Naive B cell (primary cell): ENCODE measurements around the gene ADAMTS19. TPM values are rescaled to one million over a fixed set of nuclear protein-coding genes. Genes with fewer than 3 reads are reported as not detected.
"Not testable (repeated sequence)": the region's sequence is repeated elsewhere in the genome, so short reads cannot be mapped to it uniquely, and the experiment has no call there.

Source experiments
- ATAC-seq, 2 donors: fragments of 150-1000 bp; cut with Tn5 transposase; 2 replicates each; pipeline ENCODE4 v1.10.0; 2021; ENCODE audit warnings: low read depth in 2 of 2, mild to moderate bottlenecking in 2 of 2, moderate library complexity in 2 of 2
- DNase-seq: peaks from one replicate; pipeline ENCODE4 v3.0.0; 2022
- H3K27ac Mint-ChIP-seq, 6 donors: one replicate each; pipeline ENCODE4 v1.8.0; 2020 to 2022; ENCODE audit warnings: mild to moderate bottlenecking in 6 of 6, mixed read lengths in 6 of 6, moderate library complexity in 5 of 6, inconsistent platforms in 2 of 6
- H3K27me3 Mint-ChIP-seq, 3 donors: one replicate each; pipeline ENCODE4 v1.8.0; 2021 to 2022; ENCODE audit warnings: mixed read lengths in 3 of 3, mild to moderate bottlenecking in 1 of 3
- H3K36me3 Mint-ChIP-seq, 2 donors: one replicate each; pipeline ENCODE4 v1.8.0; 2020 to 2022; ENCODE audit warnings: mixed read lengths in 2 of 2, inconsistent platforms in 1 of 2, mild to moderate bottlenecking in 1 of 2
- H3K4me1 Mint-ChIP-seq, 3 donors: one replicate each; pipeline ENCODE4 v1.8.0; 2020 to 2022; ENCODE audit warnings: mixed read lengths in 3 of 3, inconsistent platforms in 1 of 3, mild to moderate bottlenecking in 1 of 3, moderate library complexity in 1 of 3
- H3K4me3 Mint-ChIP-seq, 8 donors: one replicate each; pipeline ENCODE4 v1.8.0; 2020 to 2022; ENCODE audit warnings: mild to moderate bottlenecking in 8 of 8, mixed read lengths in 8 of 8, moderate library complexity in 8 of 8, inconsistent platforms in 2 of 8
- H3K9me3 Mint-ChIP-seq, 7 donors: one replicate each; pipeline ENCODE4 v1.8.0; 2020 to 2022; ENCODE audit warnings: mixed read lengths in 7 of 7, mild to moderate bottlenecking in 5 of 7, inconsistent platforms in 2 of 7, moderate library complexity in 1 of 7
- polyA plus RNA-seq, 6 donors: library from polyadenylated mRNA; unstranded; fragments of 300-500 nt; fragmentation: Illumina TruSeq; gene quantifications; one replicate each; pipeline ENCODE4 v1.2.3, GENCODE V29; 2021; ENCODE audit warnings: low read depth in 6 of 6

The ADAMTS19 gene
- polyA plus RNA-seq, 6 donors from 2014 or later, result not detected

- no peaks in the 10 kb centered on the region for H3K4me1 Mint-ChIP-seq
- DNase-seq, result no peak
- peaks cover 0 to 5% (median 0%) of the 10 kb centered on the region in 7 donors for H3K9me3 Mint-ChIP-seq
- H3K36me3 Mint-ChIP-seq, result no peaks in the 10 kb centered on the region
- H3K4me3 Mint-ChIP-seq, result no peak overlapping the region
- ATAC-seq, result no peak
- H3K27me3 Mint-ChIP-seq, result no peaks in the 10 kb centered on the region
- no peak overlapping the region for H3K27ac Mint-ChIP-seq
Observed at GRCh38 chr5:129563585-129563984, 103.5 kb downstream of the ADAMTS19 start.

DNA sequence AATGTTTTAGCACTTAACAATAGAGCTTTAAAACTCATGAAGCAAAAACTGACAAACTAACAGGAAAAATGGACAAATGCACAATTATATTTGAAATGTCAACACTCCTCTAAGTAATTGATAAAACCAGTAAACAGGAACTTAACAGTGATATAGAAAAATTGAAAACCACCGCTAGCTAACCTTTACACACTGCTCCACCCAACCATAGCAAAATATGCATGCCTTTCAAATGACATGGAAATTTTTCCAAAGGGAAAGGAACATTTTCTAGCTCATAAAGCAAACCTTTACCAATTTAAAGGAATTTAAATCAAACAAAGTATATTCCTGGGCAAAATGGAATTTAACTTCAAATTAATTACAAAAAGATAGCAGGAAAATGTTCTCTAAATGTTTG is 109.2 kb downstream of the ADAMTS19 start:
- H3K27me3 Mint-ChIP-seq, result no peaks in the 10 kb centered on the region
- no peaks in the 10 kb centered on the region for H3K4me1 Mint-ChIP-seq
- no peak overlapping the region for H3K4me3 Mint-ChIP-seq
- H3K36me3 Mint-ChIP-seq, result no peaks in the 10 kb centered on the region
- no peak for ATAC-seq
- H3K9me3 Mint-ChIP-seq, result peaks cover 0 to 4% (median under 1%) of the 10 kb centered on the region in 7 donors
- DNase-seq, result no peak
- H3K27ac Mint-ChIP-seq, result no peak overlapping the region

DNA sequence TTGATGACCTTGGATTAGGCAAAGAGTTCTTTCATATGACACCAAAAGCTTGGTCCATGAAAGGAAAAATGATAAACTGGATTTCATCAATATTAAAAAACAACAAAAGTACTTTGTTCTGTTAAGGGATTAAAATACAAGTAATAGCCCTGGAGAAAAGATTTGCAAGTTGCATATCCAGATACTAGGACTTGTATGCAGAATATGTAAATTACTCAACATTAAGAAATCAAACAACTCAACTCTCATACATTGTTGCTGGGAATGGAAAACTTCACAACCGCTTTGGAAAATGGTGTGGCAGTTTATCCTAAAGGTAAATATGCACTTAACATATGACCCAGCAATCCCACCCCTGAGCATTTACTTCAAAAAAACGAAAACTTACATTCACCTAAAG is 112.0 kb downstream of the ADAMTS19 start:
- no peak for DNase-seq
- ATAC-seq, result no peak
- Mint-ChIP-seq H3K27me3 (no peaks in the 10 kb centered on the region), H3K4me1 (no peaks in the 10 kb centered on the region), H3K36me3 (no peaks in the 10 kb centered on the region), H3K4me3 (no peak overlapping the region), H3K9me3 (peaks cover 0 to 7% (median 0%) of the 10 kb centered on the region in 7 donors), H3K27ac (no peak overlapping the region)

DNA sequence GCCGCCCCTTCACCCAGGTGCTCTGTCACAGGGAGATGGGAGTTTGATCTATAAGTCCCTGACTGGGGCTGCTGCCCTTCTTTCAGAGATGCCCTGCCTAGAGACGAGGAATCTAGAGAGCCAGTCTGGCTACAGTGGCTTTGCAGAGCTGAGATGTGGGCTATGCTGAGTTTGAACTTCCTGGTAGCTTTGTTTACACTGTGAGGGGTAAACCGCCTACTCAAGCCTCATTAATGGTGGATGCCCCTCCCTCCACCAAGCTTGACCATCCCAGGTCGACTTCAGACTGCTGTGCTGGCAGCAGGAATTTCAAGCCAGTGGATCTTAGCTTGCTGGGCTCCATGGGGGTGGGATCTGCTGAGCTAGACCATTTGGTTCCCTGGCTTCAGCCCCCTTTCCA is 124.4 kb downstream of the ADAMTS19 start:
- H3K4me1 Mint-ChIP-seq, H3K36me3 Mint-ChIP-seq, H3K4me3 Mint-ChIP-seq, H3K27ac Mint-ChIP-seq, DNase-seq, ATAC-seq, H3K27me3 Mint-ChIP-seq: not testable (repeated sequence)
- H3K9me3 Mint-ChIP-seq, result peaks cover 0 to 13% (median 4%) of the 10 kb centered on the region in 7 donors

DNA sequence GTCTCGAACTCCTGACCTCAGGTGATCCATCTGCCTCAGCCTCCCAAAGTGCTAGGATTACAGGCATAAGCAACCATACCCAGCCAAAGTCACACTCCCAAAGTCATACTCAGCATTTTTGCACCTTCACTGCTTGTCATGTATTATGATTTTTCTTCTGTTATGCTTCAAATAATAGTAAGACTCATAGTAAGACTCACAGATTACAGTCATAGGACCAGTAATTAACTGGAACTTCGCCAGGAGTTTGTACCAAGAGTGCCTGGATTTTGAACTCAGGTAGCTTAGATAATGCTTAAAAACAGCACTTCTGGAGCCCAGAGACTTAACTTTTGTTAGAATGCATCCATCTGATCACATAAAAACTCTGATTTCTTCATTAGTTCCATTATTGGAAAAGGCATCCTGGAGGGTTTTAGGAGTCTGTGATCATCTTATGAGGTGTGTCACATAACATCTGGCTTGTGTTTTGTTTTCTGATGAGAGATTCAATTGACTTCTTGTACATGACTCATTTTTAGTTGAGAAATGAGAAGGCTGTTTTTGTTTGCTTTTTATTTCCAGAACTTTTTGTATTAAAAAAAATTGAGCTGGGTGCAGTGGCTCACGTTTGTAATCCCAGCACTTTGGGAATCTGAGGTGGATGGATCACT is 131.5 kb downstream of the ADAMTS19 start:
- no peak for DNase-seq
- Mint-ChIP-seq H3K4me1 (no peaks in the 10 kb centered on the region), H3K27me3 (no peaks in the 10 kb centered on the region), H3K36me3 (no peaks in the 10 kb centered on the region), H3K9me3 (peaks cover 0 to 2% (median 0%) of the 10 kb centered on the region in 7 donors), H3K4me3 (no peak overlapping the region), H3K27ac (no peak overlapping the region)
- ATAC-seq, result no peak

GRCh38 chr5:129593525-129593924 is 133.4 kb downstream of the ADAMTS19 start:
- H3K27me3 Mint-ChIP-seq, result no peaks in the 10 kb centered on the region
- no peaks in the 10 kb centered on the region for H3K4me1 Mint-ChIP-seq
- H3K27ac Mint-ChIP-seq, result no peak overlapping the region
- no peaks in the 10 kb centered on the region for H3K36me3 Mint-ChIP-seq
- H3K4me3 Mint-ChIP-seq, result no peak overlapping the region
- H3K9me3 Mint-ChIP-seq, result peaks cover 0 to 2% (median 0%) of the 10 kb centered on the region in 7 donors
- DNase-seq, result no peak
- ATAC-seq, result no peak

DNA sequence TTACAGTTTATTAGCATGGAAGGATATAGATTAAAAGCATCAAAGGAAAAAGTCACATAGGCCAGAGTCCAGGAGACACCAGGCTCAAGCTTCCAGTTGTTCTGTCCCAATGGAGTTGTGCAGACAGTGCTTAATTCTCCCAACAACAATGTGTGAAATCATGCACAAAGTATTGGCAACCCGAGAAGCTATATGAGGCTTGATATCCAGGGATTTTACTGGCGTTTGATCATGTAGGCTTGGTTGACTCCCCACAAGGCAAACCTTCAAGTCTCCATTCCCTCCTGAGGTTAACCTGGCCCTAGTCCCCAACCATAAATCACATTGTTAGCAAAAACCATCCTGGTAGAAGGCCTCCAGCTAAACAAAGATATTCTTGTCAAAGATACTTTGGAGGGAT is 141.5 kb downstream of the ADAMTS19 start:
- H3K36me3 Mint-ChIP-seq, result no peaks in the 10 kb centered on the region
- no peak overlapping the region for H3K4me3 Mint-ChIP-seq
- H3K27me3 Mint-ChIP-seq, result no peaks in the 10 kb centered on the region
- no peaks in the 10 kb centered on the region for H3K4me1 Mint-ChIP-seq
- DNase-seq, result no peak
- ATAC-seq, result no peak
- H3K9me3 Mint-ChIP-seq, result peaks cover 0 to 4% (median 0%) of the 10 kb centered on the region in 7 donors
- no peak overlapping the region for H3K27ac Mint-ChIP-seq

GRCh38 chr5:129608350-129608749 is 148.3 kb downstream of the ADAMTS19 start:
- Mint-ChIP-seq H3K9me3 (peaks cover 0 to 4% (median 2%) of the 10 kb centered on the region in 7 donors), H3K27ac (no peak overlapping the region), H3K27me3 (no peaks in the 10 kb centered on the region), H3K36me3 (no peaks in the 10 kb centered on the region), H3K4me3 (no peak overlapping the region), H3K4me1 (no peaks in the 10 kb centered on the region)
- no peak for ATAC-seq
- DNase-seq, result no peak

GRCh38 chr5:129609710-129610109 is 149.6 kb downstream of the ADAMTS19 start:
- Mint-ChIP-seq H3K27me3 (no peaks in the 10 kb centered on the region), H3K4me3 (no peak overlapping the region), H3K9me3 (peaks cover 0 to 4% (median 2%) of the 10 kb centered on the region in 7 donors), H3K36me3 (no peaks in the 10 kb centered on the region), H3K27ac (no peak overlapping the region), H3K4me1 (no peaks in the 10 kb centered on the region)
- no peak for ATAC-seq
- DNase-seq, result no peak

- ATAC-seq (no peak), DNase-seq (no peak)
- Mint-ChIP-seq H3K36me3 (no peaks in the 10 kb centered on the region), H3K27ac (no peak overlapping the region), H3K27me3 (no peaks in the 10 kb centered on the region), H3K4me3 (no peak overlapping the region), H3K4me1 (no peaks in the 10 kb centered on the region), H3K9me3 (peaks cover 0 to 3% (median 0%) of the 10 kb centered on the region in 7 donors)
Observed at GRCh38 chr5:129616517-129616916, 156.4 kb downstream of the ADAMTS19 start.

GRCh38 chr5:129617206-129617605 is 157.1 kb downstream of the ADAMTS19 start:
- no peaks in the 10 kb centered on the region for H3K4me1 Mint-ChIP-seq
- no peaks in the 10 kb centered on the region for H3K9me3 Mint-ChIP-seq
- H3K27me3 Mint-ChIP-seq, result no peaks in the 10 kb centered on the region
- ATAC-seq (no peak), DNase-seq (no peak)
- no peak overlapping the region for H3K27ac Mint-ChIP-seq
- no peak overlapping the region for H3K4me3 Mint-ChIP-seq
- H3K36me3 Mint-ChIP-seq, result no peaks in the 10 kb centered on the region

- ATAC-seq, result no peak
- Mint-ChIP-seq H3K36me3 (no peaks in the 10 kb centered on the region), H3K4me1 (no peaks in the 10 kb centered on the region), H3K27me3 (no peaks in the 10 kb centered on the region), H3K27ac (no peak overlapping the region), H3K4me3 (no peak overlapping the region), H3K9me3 (peaks cover 0 to 3% (median 0%) of the 10 kb centered on the region in 7 donors)
- no peak for DNase-seq
Observed at GRCh38 chr5:129619782-129620181, 159.7 kb downstream of the ADAMTS19 start.

GRCh38 chr5:129622531-129622930 is 162.4 kb downstream of the ADAMTS19 start:
- Mint-ChIP-seq H3K36me3 (no peaks in the 10 kb centered on the region), H3K27me3 (no peaks in the 10 kb centered on the region), H3K4me3 (no peak overlapping the region), H3K27ac (no peak overlapping the region), H3K9me3 (peaks cover 0 to 4% (median 0%) of the 10 kb centered on the region in 7 donors), H3K4me1 (no peaks in the 10 kb centered on the region)
- ATAC-seq, result no peak
- DNase-seq, result no peak

DNA sequence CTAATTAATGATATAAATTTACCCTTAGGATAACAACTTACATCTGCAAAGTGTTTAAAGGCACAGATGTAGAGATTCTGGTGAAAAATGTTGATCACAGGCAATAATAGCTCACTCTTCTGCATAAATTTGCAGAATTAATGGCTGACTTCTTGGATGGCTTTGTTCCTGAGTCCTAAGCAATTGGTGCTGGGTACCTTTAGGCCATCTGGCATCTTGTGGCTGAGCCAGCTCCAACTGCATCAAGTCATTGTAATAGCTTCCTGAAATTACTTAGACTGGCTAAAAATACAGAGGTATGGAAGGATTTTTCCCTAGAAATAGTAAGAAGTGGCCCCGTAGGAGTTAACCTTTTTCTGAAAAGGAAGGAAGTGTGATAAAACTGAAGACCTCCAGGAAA is 169.5 kb downstream of the ADAMTS19 start:
- Mint-ChIP-seq H3K4me1 (no peaks in the 10 kb centered on the region), H3K27me3 (peaks cover 0 to 3% (median 0%) of the 10 kb centered on the region in 3 donors), H3K27ac (no peak overlapping the region), H3K36me3 (peaks cover 0 to 10% of the 10 kb centered on the region in 2 donors), H3K4me3 (no peak overlapping the region), H3K9me3 (peaks cover 3 to 12% (median 6%) of the 10 kb centered on the region in 7 donors)
- DNase-seq (no peak), ATAC-seq (no peak)
